ENCODE data around the gene CEP164.
"Not testable (repeated sequence)": the region's sequence is repeated elsewhere in the genome, so short reads cannot be mapped to it uniquely, and the experiment has no call there.

CEP164 gene

DNA sequence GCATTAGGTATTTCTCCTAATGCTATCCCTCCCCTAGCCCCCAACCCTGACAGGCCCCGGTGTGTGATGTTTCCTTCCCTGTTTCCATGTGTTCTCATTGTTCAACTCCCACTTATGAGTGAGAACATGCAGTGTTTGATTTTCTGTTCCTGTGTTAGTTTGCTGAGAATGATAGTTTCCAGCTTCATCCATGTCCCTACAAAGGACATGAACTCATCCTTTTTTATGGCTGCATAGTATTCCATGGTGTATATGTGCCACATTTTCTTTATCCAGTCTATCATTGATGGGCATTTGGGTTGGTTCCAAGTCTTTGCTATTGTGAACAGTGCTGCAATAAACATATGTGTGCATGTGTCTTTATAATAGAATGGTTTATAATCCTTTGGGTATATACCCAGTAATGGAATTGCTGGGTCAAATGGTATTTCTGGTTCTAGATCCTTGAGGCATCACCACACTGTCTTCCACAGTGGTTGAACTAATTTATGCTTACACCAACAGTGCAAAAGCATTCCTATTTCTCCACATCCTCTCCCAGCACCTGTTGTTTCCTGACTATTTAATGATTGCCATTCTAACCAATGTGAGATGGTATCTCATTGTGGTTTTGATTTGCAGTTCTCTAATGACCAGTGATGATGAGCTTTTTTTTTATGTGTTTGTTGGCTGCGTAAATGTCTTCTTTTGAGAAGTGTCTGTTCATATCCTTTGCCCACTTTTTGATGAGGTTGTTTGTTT is 71.6 kb downstream of the CEP164 start:
- FAIRE-seq = not testable (repeated sequence)

DNA sequence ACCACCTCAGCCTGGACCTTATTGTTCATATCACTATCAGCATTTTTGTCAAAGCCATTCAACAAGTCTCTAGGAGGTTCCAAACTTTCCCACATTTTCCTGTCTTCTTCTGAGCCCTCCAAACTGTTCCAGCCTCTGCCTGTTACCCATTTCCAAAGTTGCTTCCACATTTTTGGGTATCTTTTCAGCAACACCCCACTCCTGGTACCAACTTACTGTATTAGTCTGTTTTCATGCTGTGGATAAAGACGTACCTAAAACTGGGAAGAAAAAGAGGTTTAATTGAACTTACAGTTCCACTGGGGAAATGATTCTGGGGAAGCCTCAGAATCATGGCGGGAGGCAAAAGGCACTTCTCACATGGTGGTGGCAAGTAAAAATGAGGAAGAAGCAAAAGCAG is 78.2 kb downstream of the CEP164 start:
- FAIRE-seq = not testable (repeated sequence)

GRCh38 chr11:117407016-117407415 is 79.4 kb downstream of the CEP164 start:
- no peak for FAIRE-seq

GRCh38 chr11:117408356-117408755 is 80.7 kb downstream of the CEP164 start:
- no peak for FAIRE-seq

DNA sequence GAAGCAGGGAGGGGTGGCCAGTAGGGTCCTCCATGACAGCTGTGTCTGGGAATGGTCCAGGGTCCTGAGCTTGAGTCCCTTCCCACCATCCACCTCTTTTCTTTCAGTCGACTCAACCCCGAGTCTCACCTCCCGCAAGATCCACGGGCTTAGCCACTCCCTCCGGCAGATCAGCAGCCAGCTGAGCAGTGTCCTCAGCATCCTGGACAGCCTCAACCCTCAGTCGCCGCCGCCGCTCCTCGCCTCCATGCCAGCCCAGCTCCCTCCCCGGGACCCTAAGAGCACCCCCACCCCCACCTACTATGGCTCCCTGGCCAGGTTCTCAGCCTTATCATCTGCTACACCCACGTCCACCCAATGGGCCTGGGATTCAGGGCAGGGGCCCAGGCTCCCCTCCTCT is 81.9 kb downstream of the CEP164 start:
- FAIRE-seq = no peak

GRCh38 chr11:117410238-117410637 is 82.6 kb downstream of the CEP164 start:
- no peak for FAIRE-seq

DNA sequence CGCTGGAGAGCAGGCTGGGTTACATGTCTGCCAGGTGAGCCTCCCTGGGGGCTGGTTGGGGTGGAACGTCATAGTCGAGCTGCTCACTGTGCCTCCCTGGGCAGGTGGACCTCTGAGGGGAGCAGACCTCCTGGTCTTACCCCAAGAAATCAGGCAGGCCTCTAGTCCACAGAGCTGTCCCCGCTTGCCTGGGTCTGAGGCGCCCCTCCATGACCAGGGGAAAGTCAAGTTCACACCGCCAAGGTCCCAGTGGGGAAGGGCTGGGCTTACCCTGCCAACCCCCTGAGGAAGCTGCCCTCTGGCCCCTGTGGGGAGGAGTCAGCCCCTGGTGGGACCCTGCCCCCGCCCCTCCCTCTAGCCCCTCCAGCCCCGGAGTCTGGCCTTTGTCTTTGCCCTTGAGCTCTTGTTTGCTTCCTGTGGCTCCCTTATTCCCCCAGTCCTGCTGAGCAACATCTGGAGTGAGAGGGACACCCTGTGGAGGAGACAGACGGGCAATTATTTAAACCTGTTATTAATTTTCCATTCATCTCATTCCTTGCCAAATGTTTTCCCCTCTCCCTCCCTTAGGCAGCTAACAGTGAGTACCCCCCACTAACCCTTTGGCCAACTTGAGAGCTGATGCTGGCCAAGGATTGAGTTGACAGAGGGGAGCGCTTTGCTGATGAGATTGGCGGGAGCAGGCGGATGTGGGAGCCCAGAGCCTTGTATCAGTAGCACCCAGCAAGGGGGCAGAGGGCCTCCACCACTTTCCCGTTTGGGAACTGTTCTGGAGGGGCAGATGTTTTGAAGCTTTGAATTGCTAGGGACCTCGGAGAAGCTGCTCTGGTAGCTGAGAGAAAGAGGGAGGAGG is 83.4 kb downstream of the CEP164 start:
- FAIRE-seq = no peak

- FAIRE-seq = no peak
Observed at GRCh38 chr11:117411736-117412135, 84.1 kb downstream of the CEP164 start.

GRCh38 chr11:117412176-117412575 is 84.5 kb downstream of the CEP164 start:
- FAIRE-seq = no peak

- no peak for FAIRE-seq
Observed at GRCh38 chr11:117412653-117413275, 85.1 kb downstream of the CEP164 start.

GRCh38 chr11:117413616-117414015 is 86.0 kb downstream of the CEP164 start:
- no peak for FAIRE-seq

DNA sequence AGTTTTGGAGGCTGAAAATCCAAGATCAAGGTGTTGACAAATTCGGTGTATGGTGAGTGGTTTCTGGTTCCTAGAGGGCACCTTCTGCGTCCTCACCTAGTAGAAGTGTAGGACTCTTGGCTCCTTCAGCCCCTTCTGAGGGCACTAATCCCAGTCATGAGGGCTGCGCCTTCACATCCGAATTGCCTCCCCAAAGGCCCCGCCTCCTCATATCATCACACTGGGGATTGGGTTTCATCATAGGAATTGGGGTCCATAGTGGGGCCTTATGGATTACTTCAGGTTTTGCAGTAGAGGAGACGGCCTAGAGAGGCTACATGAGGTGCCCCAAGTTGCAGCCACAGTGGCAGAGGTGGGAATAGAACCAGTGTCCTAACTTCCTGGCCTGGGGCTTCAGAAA is 87.1 kb downstream of the CEP164 start:
- no peak for FAIRE-seq

- FAIRE-seq = no peak
Observed at GRCh38 chr11:117415358-117415896, 87.8 kb downstream of the CEP164 start.

DNA sequence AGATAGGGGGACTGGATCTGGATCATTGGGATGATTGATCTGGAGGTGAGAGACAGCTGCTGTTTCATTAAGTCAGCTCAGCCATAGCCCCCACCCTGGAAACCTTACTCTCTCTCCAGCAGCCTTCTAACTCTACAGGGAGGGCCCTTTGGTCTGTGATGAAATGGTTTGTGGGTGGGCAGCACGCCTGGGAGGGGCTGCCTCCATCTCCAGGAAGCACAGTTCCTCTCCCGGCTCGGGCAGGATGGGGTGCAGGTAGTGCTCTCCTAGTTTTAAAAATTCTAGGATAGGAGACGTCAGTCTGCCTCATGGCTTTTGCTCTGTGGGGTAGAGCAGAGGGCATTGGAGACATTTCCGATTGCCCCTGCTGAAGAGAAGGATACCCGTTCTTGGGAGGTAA is 89.7 kb downstream of the CEP164 start:
- FAIRE-seq = no peak

- no peak for FAIRE-seq
Observed at GRCh38 chr11:117417856-117418255, 90.2 kb downstream of the CEP164 start.

GRCh38 chr11:117418737-117419481 is 91.3 kb downstream of the CEP164 start:
- no peak for FAIRE-seq

DNA sequence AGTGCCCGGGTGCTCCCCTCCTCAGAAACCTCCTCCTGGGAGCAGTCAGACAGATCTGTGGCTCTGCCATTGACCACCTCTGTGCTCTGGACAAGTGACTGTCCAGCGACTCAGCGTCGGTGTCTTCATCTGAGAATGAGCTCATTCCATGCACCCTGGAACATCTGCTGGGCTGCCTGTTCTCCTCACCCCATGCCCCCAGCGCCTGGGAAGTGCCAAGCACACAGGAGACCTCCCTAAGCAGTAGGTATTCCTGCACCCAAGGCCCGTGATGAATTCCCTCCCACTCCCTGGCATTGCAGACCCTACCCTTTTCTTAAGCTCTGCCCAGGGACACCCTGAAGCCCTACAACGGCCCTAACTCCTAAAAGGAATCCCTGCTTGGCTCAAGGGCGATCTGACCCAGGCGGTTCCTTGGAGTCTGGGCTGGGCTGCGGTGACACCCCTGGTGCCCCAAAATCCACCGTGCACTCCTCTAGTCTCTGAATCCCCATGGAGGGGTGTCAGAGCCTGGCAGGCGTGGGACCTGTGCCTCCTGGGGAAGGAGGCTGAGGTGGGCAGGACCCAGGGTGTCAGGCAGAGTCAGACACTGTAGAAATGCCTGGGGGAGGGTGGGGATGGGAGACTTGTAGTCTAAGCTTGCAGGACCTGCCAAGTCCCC is 92.0 kb downstream of the CEP164 start:
- FAIRE-seq = no peak

DNA sequence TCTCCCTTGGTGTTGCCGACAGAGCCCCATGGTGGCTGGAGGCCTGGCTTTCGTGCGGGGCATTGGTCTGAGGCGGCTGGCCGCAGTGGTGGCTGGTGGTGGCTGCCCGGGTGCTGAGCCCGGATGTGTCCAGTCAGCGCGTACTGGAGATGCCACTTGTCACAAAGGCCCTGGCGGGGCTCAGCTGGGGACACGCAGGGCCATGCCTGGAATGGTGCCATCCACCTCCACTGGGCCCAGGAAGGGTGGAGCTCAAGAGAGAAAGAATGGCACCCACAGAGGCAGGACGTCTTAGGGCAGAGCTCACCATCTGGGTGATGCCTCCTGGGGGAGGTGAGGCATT is 92.5 kb downstream of the CEP164 start:
- no peak for FAIRE-seq

GRCh38 chr11:117420598-117420997 is 92.9 kb downstream of the CEP164 start:
- no peak for FAIRE-seq

DNA sequence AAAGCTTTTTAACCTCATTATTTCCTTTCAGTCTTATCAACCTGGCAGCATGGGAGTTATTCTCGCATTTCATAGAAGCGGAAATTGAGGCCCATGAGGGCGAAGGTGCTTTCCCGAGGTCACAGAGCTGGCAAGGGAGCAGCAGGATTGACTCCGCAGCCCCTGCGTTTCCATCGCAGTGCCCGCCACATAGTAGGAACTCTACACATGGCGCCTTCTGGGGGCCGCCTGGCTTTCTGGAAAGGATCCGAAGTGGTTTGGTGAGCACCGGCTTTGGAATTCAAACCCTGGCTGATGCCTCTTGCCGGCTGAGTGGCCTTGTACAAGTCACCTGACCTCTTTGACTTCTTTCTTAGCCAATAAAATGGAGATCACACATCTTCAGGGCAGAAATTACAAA is 93.4 kb downstream of the CEP164 start:
- FAIRE-seq = no peak

GRCh38 chr11:117421476-117421875 is 93.8 kb downstream of the CEP164 start:
- FAIRE-seq = no peak

DNA sequence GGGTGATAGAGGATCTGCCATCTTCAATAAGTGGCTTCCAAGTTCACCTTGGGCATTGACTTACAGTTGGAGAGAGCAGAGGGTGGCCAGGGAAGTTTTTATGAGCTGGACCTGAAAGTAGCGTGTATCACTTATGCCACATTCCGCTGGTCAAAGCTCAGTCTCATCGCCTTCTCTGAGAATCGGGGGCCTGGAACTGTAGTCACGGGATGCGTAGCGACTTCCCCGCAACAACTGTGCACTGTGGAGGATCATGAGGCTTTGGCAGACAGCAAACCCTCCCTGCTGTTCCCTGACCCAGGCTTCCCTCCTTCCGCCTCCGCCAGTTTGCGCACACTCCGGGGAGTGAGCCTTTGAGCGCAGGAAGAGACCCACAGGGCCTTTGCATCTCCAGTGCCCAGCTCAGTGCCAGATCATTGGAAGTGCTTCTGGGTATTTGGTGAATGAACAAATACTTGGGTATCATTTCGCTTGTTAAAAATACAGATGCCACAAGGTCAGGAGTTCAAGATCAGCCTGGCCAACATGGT is 95.5 kb downstream of the CEP164 start:
- FAIRE-seq = no peak
